Upper lobe of left lung (tissue), 6 donors: ENCODE results near the gene NUDT16. TPM values are rescaled to one million over a fixed set of nuclear protein-coding genes. Genes with fewer than 3 reads are reported as not detected.

Experiments
- ATAC-seq, 2 donors: fragments of 200-7000 bp; cut with Tn5 transposase; one replicate each; pipeline ENCODE4 v1.9.1; 2022; ENCODE audit warnings: mild to moderate bottlenecking in 2 of 2, moderate library complexity in 2 of 2; ENCODE audit not compliant: low FRiP score in 2 of 2
- DNase-seq, 2 donors: peaks; one replicate each; pipeline ENCODE4 v3.0.0-alpha.2; 2019 to 2020
- H3K27ac ChIP-seq, 4 donors: fragments of 200-600 bp; sonication (generic); one replicate each; pipeline ENCODE4 v1.5.1; 2016 to 2019
- H3K27me3 ChIP-seq, 4 donors: fragments of 200-600 bp; sonication (generic); one replicate each; pipeline ENCODE4 v1.5.1; 2017 to 2019
- H3K36me3 ChIP-seq, 4 donors: fragments of 200-600 bp; sonication (generic); one replicate each; pipeline ENCODE4 v1.5.1; 2016 to 2019
- H3K4me1 ChIP-seq, 4 donors: fragments of 200-600 bp; sonication (generic); one replicate each; pipeline ENCODE4 v1.5.1; 2018 to 2019
- H3K4me3 ChIP-seq, 4 donors: fragments of 200-600 bp; sonication (generic); one replicate each; pipeline ENCODE4 v1.5.1; 2017 to 2019; ENCODE audit warnings: mild to moderate bottlenecking in 2 of 4, moderate library complexity in 1 of 4
- H3K9me3 ChIP-seq, 4 donors: fragments of 200-600 bp; sonication (generic); one replicate each; pipeline ENCODE4 v1.5.1; 2018 to 2019
- EP300 ChIP-seq, 4 donors: sonication (generic); formaldehyde crosslinking; IDR thresholded peaks; one replicate each; pipeline ENCODE4 v1.5.1; 2017; ENCODE audit warnings: antibody characterized with exemption in 4 of 4, control low read depth in 2 of 4
- POLR2A ChIP-seq, 4 donors: fragments of 450-650 bp; IDR thresholded peaks; one replicate each; pipeline ENCODE4 v1.5.1; 2016 to 2017; ENCODE audit warnings: antibody characterized with exemption in 4 of 4, mild to moderate bottlenecking in 2 of 4
- POLR2AphosphoS5 ChIP-seq, 2 donors: sonication (generic); formaldehyde crosslinking; IDR thresholded peaks; one replicate each; pipeline ENCODE4 v1.5.1; 2017; ENCODE audit warnings: antibody characterized with exemption in 2 of 2
- WGBS, 2 donors: methylation state at CpG; one replicate each; pipeline ENCODE4 v1.1.5; 2017 to 2018; 5-methylcytosine and 5-hydroxymethylcytosine counted together
- total RNA-seq, 6 donors: library from RNA; depleted of rRNA in 4 of 6; stranded (reverse); fragments of >200 nt in 4 of 6; gene quantifications; one replicate each; pipeline versions ENCODE4 v1.1.0 to v1.2.1, GENCODE V29; 2016 to 2021
- TF ChIP-seq, protein P1 (sequence below), 6 experiments: fragments of 450-650 bp in 4 of 6; fragments of 200-600 bp in 2 of 6; sonication (generic) in 2 of 6; IDR thresholded peaks; one replicate each; pipeline ENCODE4 v1.5.1; 2016 to 2019; ENCODE audit warnings: antibody characterized with exemption in 6 of 6
- donor health status: DM: no; HTN: no; CAD: no; lungs with moderate emphysema.
- donor health status: DM: no; HTN: yes; CAD: no; lungs with severe emphysema.

Gene NUDT16
- total RNA-seq, 6 donors from 2014 or later: 35.0 to 70.8 (median 63.4) TPM

DNA sequence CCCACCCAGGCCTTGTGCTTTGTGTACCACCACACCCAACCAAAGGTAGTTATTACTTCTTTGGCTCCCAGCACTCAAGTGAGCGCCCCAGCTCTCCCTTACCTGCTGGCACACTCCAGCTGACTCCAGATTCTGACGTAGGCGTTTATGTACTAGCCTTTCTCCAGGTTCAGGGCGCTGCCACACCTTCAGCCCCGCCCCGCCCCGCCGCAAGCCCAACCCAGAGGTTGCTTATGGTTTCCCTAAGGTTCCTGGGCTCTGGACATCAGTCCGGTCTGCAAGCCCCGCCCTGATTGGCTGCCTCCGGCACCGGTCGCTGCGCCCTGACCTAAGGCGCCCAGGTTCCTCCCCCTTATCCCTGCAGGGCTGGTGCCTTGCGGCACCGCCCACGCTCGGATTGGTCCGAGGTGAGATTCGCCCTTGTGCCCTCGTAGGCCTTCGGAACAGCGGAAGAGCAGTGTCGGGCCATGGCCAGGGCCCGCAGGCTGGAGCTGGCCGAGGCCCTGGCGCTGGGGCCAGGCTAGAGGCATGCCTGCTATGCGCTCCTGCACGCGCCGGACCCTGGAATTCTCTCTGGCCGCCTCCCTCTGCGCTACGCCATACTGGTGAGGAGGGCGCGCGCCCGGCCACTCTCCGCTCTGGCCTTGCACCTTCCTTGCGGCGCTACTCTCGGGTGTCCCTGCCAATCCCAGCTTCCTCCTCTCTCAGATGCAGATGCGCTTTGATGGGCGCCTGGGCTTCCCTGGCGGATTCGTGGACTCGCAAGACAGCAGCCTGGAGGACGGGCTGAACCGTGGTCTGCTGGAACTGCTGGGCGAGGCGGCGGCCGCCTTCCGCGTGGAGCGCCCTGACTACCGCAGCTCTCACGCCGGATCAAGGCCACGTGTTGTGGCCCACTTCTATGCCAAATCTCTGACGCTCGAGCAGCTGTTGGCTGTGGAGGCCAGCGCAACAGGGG, 19.8 kb upstream of the NUDT16 start:
- Histone ChIP-seq H3K9me3 (no peaks in the 10 kb centered on the region), H3K4me1 (peaks cover 5 to 15% (median 11%) of the 10 kb centered on the region in 4 donors), H3K27ac (peak overlapping the region; percentile 80 to 93 (median 86)), H3K27me3 (no peaks in the 10 kb centered on the region), H3K4me3 (peak overlapping the region; percentile 18 to 65 (median 55)), H3K36me3 (no peaks in the 10 kb centered on the region)
- 14 to 24% methylated on average over 26 to 29 of the region's 64 CpGs for WGBS, 2 donors
- ATAC-seq (peak; percentile 95 to 99), DNase-seq (peak; percentile 97 to 98)
- TF ChIP-seq POLR2A (IDR thresholded peaks at IDR 0.05) (peak in 2 of 4 donors; percentile 78 to 90), POLR2AphosphoS5 (IDR thresholded peaks at IDR 0.05) (peak; percentile 58 to 62), EP300 (IDR thresholded peaks at IDR 0.05) (no peak)

DNA sequence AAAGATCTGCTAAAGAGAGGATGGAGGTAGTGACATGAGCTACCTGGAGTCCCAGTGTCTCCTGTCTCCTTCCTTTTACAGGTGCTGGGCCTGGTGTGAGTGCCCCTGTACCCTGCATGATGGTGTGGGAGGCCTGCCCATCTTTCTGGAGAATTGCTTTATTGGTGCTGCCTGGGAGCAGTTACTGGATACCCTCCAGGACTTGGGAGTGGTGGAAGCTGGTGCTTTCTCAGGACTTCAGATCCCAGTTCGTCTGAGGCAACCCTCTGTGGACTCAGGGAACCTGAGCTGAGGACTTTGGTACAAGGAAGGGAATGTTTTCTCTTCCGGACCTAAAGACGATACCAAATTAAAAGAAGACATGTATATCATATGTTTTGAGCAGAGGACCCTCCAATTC, 18.3 kb upstream of the NUDT16 start:
- Histone ChIP-seq H3K27ac (no peak overlapping the region), H3K9me3 (no peaks in the 10 kb centered on the region), H3K4me1 (peaks cover 5 to 15% (median 11%) of the 10 kb centered on the region in 4 donors), H3K27me3 (no peaks in the 10 kb centered on the region), H3K4me3 (no peak overlapping the region), H3K36me3 (no peaks in the 10 kb centered on the region)
- 83 to 97% methylated on average over 3 of the region's 3 CpGs for WGBS, 2 donors
- no peak for ATAC-seq
- TF ChIP-seq POLR2AphosphoS5 (IDR thresholded peaks at IDR 0.05) (no peak), EP300 (IDR thresholded peaks at IDR 0.05) (no peak), POLR2A (IDR thresholded peaks at IDR 0.05) (no peak)
- TF ChIP-seq, protein P1, sequence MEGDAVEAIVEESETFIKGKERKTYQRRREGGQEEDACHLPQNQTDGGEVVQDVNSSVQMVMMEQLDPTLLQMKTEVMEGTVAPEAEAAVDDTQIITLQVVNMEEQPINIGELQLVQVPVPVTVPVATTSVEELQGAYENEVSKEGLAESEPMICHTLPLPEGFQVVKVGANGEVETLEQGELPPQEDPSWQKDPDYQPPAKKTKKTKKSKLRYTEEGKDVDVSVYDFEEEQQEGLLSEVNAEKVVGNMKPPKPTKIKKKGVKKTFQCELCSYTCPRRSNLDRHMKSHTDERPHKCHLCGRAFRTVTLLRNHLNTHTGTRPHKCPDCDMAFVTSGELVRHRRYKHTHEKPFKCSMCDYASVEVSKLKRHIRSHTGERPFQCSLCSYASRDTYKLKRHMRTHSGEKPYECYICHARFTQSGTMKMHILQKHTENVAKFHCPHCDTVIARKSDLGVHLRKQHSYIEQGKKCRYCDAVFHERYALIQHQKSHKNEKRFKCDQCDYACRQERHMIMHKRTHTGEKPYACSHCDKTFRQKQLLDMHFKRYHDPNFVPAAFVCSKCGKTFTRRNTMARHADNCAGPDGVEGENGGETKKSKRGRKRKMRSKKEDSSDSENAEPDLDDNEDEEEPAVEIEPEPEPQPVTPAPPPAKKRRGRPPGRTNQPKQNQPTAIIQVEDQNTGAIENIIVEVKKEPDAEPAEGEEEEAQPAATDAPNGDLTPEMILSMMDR (IDR thresholded peaks at IDR 0.05): no peak
- no peak for DNase-seq

DNA sequence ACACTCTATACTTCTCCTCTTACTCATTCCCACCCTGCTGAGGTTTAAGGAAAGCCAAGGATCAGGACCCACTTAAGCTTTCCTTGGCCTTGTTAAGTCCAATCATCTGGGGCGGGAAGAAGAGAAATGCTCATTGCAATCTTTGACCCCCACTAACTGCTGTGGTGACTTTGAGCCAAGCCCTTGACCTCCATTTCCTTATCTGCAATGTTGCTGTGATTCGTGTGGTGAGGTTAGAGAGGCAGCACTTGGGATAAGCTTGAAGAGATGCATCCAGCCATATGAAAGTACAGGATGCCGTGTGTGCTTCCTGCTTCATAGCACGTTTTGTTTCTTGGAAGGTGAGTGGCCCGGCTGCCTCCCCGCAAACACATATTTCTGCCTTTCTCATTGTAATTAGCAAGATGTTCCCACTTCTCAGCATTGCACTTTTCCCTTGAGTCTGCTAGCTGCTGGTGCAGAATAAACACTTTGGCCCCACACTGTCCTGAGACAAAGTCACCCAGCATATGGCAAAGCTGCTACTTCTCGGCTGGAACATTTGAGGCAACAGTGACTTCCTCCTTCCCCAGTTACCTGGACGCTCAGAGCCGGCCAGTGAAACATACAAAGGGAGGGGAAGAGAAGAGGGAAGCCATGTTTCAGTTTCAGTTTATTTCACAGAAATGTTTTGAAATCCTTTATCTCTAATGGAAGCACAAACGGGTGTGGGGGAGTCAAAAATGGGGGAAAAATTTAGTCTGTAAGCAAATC, 10.5 kb upstream of the NUDT16 start:
- WGBS, 2 donors: 61 to 77% methylated on average over 10 of the region's 10 CpGs
- peak overlapping the region in 3 of 4 donors; percentile 12 to 36 (median 12) for H3K27ac ChIP-seq
- DNase-seq: no peak

DNA sequence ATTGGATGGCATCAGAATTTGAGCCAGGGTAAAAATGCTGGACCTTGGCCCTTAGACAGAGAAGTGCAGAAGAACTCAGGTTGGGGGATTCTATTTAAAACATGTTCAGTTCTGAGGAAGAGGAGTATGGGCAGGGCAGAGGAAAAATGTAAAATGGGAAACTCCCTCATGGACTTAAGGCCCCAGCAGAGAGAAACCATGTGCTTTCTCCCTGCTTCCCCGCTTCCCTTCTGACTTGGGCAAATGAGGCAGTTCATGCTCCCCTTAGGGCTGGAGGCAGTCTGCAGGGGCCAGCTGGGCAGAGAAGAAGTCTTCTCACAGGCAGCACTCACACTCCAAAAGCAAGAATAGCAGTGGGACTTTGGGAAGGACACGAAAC, 9.9 kb upstream of the NUDT16 start:
- no peaks in the 10 kb centered on the region for H3K9me3 ChIP-seq
- 68 to 81% methylated on average over 2 of the region's 2 CpGs for WGBS, 2 donors
- peaks cover 0 to 6% (median 0%) of the 10 kb centered on the region in 4 donors for H3K4me1 ChIP-seq
- peaks cover 0 to 39% (median 7%) of the 10 kb centered on the region in 4 donors for H3K36me3 ChIP-seq
- TF ChIP-seq POLR2AphosphoS5 (IDR thresholded peaks at IDR 0.05) (no peak), EP300 (IDR thresholded peaks at IDR 0.05) (no peak)
- TF ChIP-seq, protein P1 (IDR thresholded peaks at IDR 0.05): no peak
- DNase-seq: no peak
- no peaks in the 10 kb centered on the region for H3K27me3 ChIP-seq
- no peak overlapping the region for H3K4me3 ChIP-seq
- ATAC-seq: no peak
- H3K27ac ChIP-seq: peak overlapping the region in 3 of 4 donors; percentile 12 to 36 (median 23)

More for the DNA sequence above, 10.5 kb upstream of the NUDT16 start:
- TF ChIP-seq EP300 (IDR thresholded peaks at IDR 0.05) (no peak), POLR2A (IDR thresholded peaks at IDR 0.05) (no peak), POLR2AphosphoS5 (IDR thresholded peaks at IDR 0.05) (no peak)
- TF ChIP-seq, protein P1 (IDR thresholded peaks at IDR 0.05): no peak
- Histone ChIP-seq H3K36me3 (peaks cover 0 to 39% (median 7%) of the 10 kb centered on the region in 4 donors), H3K9me3 (no peaks in the 10 kb centered on the region), H3K4me1 (peaks cover 0 to 6% (median 0%) of the 10 kb centered on the region in 4 donors), H3K4me3 (no peak overlapping the region), H3K27me3 (no peaks in the 10 kb centered on the region)
- ATAC-seq: peak in 1 of 2 donors; percentile 41

DNA sequence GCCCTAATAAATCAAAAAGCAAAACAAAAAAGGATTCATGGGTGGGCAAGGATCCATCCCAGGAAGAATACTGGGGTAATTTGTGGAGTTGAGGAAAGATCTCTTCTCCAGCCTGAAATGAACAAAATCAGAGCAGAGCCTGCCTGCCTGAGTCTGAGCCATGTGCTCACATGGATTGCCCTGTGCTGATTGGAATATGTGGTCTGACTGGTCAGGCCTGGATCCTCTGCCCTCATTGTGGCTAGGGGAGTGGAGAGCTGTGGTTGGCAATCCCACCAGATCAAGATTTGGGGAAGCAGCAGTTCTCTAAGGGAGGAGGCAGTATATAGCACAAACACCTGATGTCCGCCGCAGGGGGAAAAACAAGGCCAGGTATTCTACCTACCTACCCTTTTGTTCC, 6.8 kb upstream of the NUDT16 start:
- ATAC-seq: no peak
- 95 to 100% methylated on average over 2 of the region's 2 CpGs for WGBS, 2 donors

More for the DNA sequence above, 6.8 kb upstream of the NUDT16 start:
- Histone ChIP-seq H3K9me3 (no peaks in the 10 kb centered on the region), H3K27ac (no peak overlapping the region), H3K4me3 (no peak overlapping the region), H3K36me3 (peaks cover 0 to 39% (median 7%) of the 10 kb centered on the region in 4 donors), H3K27me3 (no peaks in the 10 kb centered on the region), H3K4me1 (peaks cover 3 to 6% (median 4%) of the 10 kb centered on the region in 4 donors)
- no peak for DNase-seq
- no peak for TF ChIP-seq EP300 (IDR thresholded peaks at IDR 0.05)
- TF ChIP-seq POLR2AphosphoS5 (IDR thresholded peaks at IDR 0.05): no peak
- no peak for TF ChIP-seq POLR2A (IDR thresholded peaks at IDR 0.05)
- TF ChIP-seq, protein P1 (IDR thresholded peaks at IDR 0.05): no peak
